H1 (cell line): ENCODE results near the gene XPNPEP1. TPM values are rescaled to one million over a fixed set of nuclear protein-coding genes. Genes with fewer than 3 reads are reported as not detected.

ENCODE experiments used
- CTCF ChIA-PET: fragments of 300-600 bp; sonication (Branson Sonifier 250); formaldehyde crosslinking; loops from one replicate; lab custom pipeline; 2021; ENCODE audit not compliant: partially characterized antibody; lab: Charles Lee
- POLR2A ChIA-PET: fragments of 300-600 bp; sonication (Branson Sonifier 250); formaldehyde crosslinking; loops from one replicate; lab custom pipeline; 2021; ENCODE audit warnings: inconsistent platforms; ENCODE audit not compliant: partially characterized antibody; lab: Charles Lee
- DNase-seq, 2 experiments: peaks; one replicate each; pipeline versions ENCODE4 v3.0.0 to v3.0.0-alpha.2; 2010 to 2022; ENCODE audit warnings: low spot score in 2 of 2, low read depth in 1 of 2, mixed read lengths in 1 of 2
- FAIRE-seq: peaks from 2 replicates; lab custom pipeline; 2011; peaks lifted over from hg19 to GRCh38; lab: Jason Lieb, UNC
- H2AFZ ChIP-seq: 2 replicates; pipeline ENCODE4 v1.8.1; 2012; ENCODE audit warnings: low read length, inconsistent platforms
- H2AK5ac ChIP-seq: 2 replicates; pipeline ENCODE4 v1.6.1; 2013; ENCODE audit warnings: low read depth, low read length
- H2BK120ac ChIP-seq: replicated peaks from 2 replicates; pipeline ENCODE3; 2013; ENCODE audit warnings: low read depth, low read length, inconsistent platforms
- H2BK12ac ChIP-seq: 2 replicates; pipeline ENCODE4 v1.6.1; 2013; ENCODE audit warnings: low read depth, low read length
- H2BK15ac ChIP-seq: 2 replicates; pipeline ENCODE4 v1.6.1; 2013; ENCODE audit warnings: low read length
- H2BK20ac ChIP-seq: 2 replicates; pipeline ENCODE4 v1.6.1; 2013; ENCODE audit warnings: low read length
- H2BK5ac ChIP-seq: 2 replicates; pipeline ENCODE4 v1.6.1; 2013; ENCODE audit warnings: low read depth, low read length
- H3K14ac ChIP-seq: 2 replicates; pipeline ENCODE4 v1.6.1; 2013; ENCODE audit warnings: inconsistent platforms; ENCODE audit not compliant: insufficient read length
- H3K18ac ChIP-seq: 2 replicates; pipeline ENCODE4 v1.6.1; 2013; ENCODE audit warnings: low read length; ENCODE audit errors: extremely low read depth
- H3K23ac ChIP-seq: 2 replicates; pipeline ENCODE4 v1.6.1; 2013; ENCODE audit warnings: inconsistent platforms; ENCODE audit not compliant: insufficient read length
- H3K23me2 ChIP-seq: 2 replicates; pipeline ENCODE4 v1.6.1; 2013; ENCODE audit warnings: low read depth, low read length
- H3K27ac ChIP-seq: 2 replicates; pipeline ENCODE4 v1.6.1; 2011; ENCODE audit warnings: low read depth, low read length, inconsistent platforms
- H3K27me3 ChIP-seq, 4 experiments: replicated peaks in 1 of 4; 1 replicate in 1 of 4; 2 replicates in 3 of 4; pipeline versions ENCODE4 v1.6.1 to v1.8.1; 2011 to 2013; ENCODE audit warnings: low read length in 3 of 4, mild to moderate bottlenecking in 3 of 4, inconsistent platforms in 2 of 4, mixed read lengths in 2 of 4, moderate library complexity in 1 of 4; ENCODE audit not compliant: control insufficient read depth in 3 of 4, insufficient read depth in 3 of 4; ENCODE audit errors: extremely low read depth in 1 of 4
- H3K36me3 ChIP-seq, 4 experiments: 2 replicates each; pipeline versions ENCODE4 v1.6.1 to v1.8.1; 2011 to 2013; ENCODE audit warnings: mild to moderate bottlenecking in 4 of 4, low read length in 3 of 4, moderate library complexity in 2 of 4, control low read depth in 1 of 4, inconsistent platforms in 1 of 4; ENCODE audit not compliant: insufficient read depth in 4 of 4, control insufficient read depth in 2 of 4
- H3K4ac ChIP-seq: replicated peaks from 2 replicates; pipeline ENCODE3; 2013; ENCODE audit warnings: low read length, low read depth, mixed read lengths, inconsistent platforms; ENCODE audit not compliant: insufficient read length
- H3K4me1 ChIP-seq, 4 experiments: replicated peaks in 1 of 4; 1 replicate in 1 of 4; 2 replicates in 3 of 4; pipeline versions ENCODE4 v1.6.1 to v1.8.1; 2011 to 2013; ENCODE audit warnings: low read length in 3 of 4, inconsistent platforms in 2 of 4, mixed read lengths in 1 of 4; ENCODE audit not compliant: insufficient read depth in 4 of 4, control insufficient read depth in 3 of 4
- H3K4me2 ChIP-seq, 2 experiments: 2 replicates each; pipeline versions ENCODE4 v1.6.1 to v1.8.1; 2011 to 2013; ENCODE audit warnings: low read depth in 2 of 2, low read length in 2 of 2, control low read depth in 1 of 2, inconsistent platforms in 1 of 2, mild to moderate bottlenecking in 1 of 2; ENCODE audit not compliant: insufficient read depth in 1 of 2
- H3K4me3 ChIP-seq, 4 experiments: fragments of 200-600, 300-600 bp in 1 of 4; sonication (generic), shearing (Covaris generic), sonication (Bioruptor Twin) in 1 of 4; 2 replicates each; pipeline versions ENCODE4 v1.5.1 to v1.8.1; 2011 to 2016; ENCODE audit warnings: low read length in 4 of 4, low read depth in 3 of 4, control low read depth in 2 of 4, inconsistent platforms in 2 of 4, mild to moderate bottlenecking in 2 of 4, mixed read lengths in 1 of 4, moderate library complexity in 1 of 4; ENCODE audit not compliant: insufficient read depth in 2 of 4; ENCODE audit errors: extremely low read depth in 1 of 4
- H3K56ac ChIP-seq: replicated peaks from 2 replicates; pipeline ENCODE3; 2013; ENCODE audit warnings: low read depth, mild to moderate bottlenecking, mixed read lengths, low read length, inconsistent platforms; ENCODE audit not compliant: insufficient read length
- H3K79me1 ChIP-seq: 2 replicates; pipeline ENCODE4 v1.6.1; 2013; ENCODE audit warnings: low read depth, low read length, control low read depth
- H3K79me2 ChIP-seq, 2 experiments: 2 replicates each; pipeline versions ENCODE4 v1.6.1 to v1.8.1; 2012 to 2013; ENCODE audit warnings: low read length in 2 of 2, mild to moderate bottlenecking in 2 of 2, inconsistent platforms in 1 of 2; ENCODE audit not compliant: insufficient read depth in 2 of 2, control insufficient read depth in 1 of 2
- H3K9ac ChIP-seq, 4 experiments: replicated peaks in 1 of 4; 1 replicate in 1 of 4; 2 replicates in 3 of 4; pipeline versions ENCODE4 v1.6.1 to v1.8.1; 2011 to 2013; ENCODE audit warnings: low read depth in 3 of 4, low read length in 3 of 4, control low read depth in 2 of 4, mild to moderate bottlenecking in 2 of 4, moderate library complexity in 2 of 4, inconsistent platforms in 1 of 4; ENCODE audit errors: extremely low read depth in 1 of 4
- H3K9me3 ChIP-seq, 2 experiments: 2 replicates each; pipeline versions ENCODE4 v1.6.1 to v1.8.1; 2012 to 2013; ENCODE audit warnings: mild to moderate bottlenecking in 2 of 2, moderate library complexity in 2 of 2, control low read depth in 1 of 2, inconsistent platforms in 1 of 2, low read depth in 1 of 2, low read length in 1 of 2, mixed read lengths in 1 of 2; ENCODE audit not compliant: insufficient read depth in 2 of 2
- H4K20me1 ChIP-seq, 2 experiments: replicated peaks in 1 of 2; 2 replicates each; pipeline versions ENCODE3 to v1.8.1; 2011 to 2013; ENCODE audit warnings: inconsistent platforms in 2 of 2, low read length in 2 of 2, mild to moderate bottlenecking in 1 of 2; ENCODE audit not compliant: insufficient read depth in 2 of 2, control insufficient read depth in 1 of 2
- H4K5ac ChIP-seq: 2 replicates; pipeline ENCODE4 v1.6.1; 2013; ENCODE audit warnings: low read length, low read depth, mixed read lengths, inconsistent platforms; ENCODE audit not compliant: insufficient read length
- H4K8ac ChIP-seq: 2 replicates; pipeline ENCODE4 v1.8.0; 2013; ENCODE audit warnings: mild to moderate bottlenecking, moderate library complexity, low read length, inconsistent platforms; ENCODE audit not compliant: insufficient read depth; ENCODE audit errors: extremely low read depth
- H4K91ac ChIP-seq: replicated peaks from 2 replicates; pipeline ENCODE3; 2013; ENCODE audit warnings: low read length, mixed read lengths, inconsistent platforms; ENCODE audit not compliant: insufficient read length
- ATF3 ChIP-seq: IDR thresholded peaks from 2 replicates; pipeline ENCODE4 v1.6.1; 2011; ENCODE audit warnings: low read depth, mild to moderate bottlenecking, low read length; ENCODE audit not compliant: insufficient read depth
- CTCF ChIP-seq, 3 experiments: IDR thresholded peaks; 1 replicate in 2 of 3; 2 replicates in 1 of 3; pipeline versions ENCODE4 v1.5.1 to v1.6.1; 2011; ENCODE audit warnings: low read length in 3 of 3, mild to moderate bottlenecking in 3 of 3, inconsistent platforms in 2 of 3, low read depth in 1 of 3, moderate library complexity in 1 of 3; ENCODE audit not compliant: insufficient read depth in 1 of 3; ENCODE audit errors: control extremely low read depth in 1 of 3
- RAD21 ChIP-seq, 2 experiments: IDR thresholded peaks in 1 of 2; conservative IDR thresholded peaks in 1 of 2; 2 replicates each; pipeline ENCODE4 v1.6.1; 2011; ENCODE audit warnings: low read depth in 2 of 2, low read length in 2 of 2, improper control_type of control experiment in 1 of 2, inconsistent platforms in 1 of 2, mild to moderate bottlenecking in 1 of 2, moderate library complexity in 1 of 2
- TAF1 ChIP-seq: IDR thresholded peaks from 2 replicates; pipeline ENCODE4 v1.6.1; 2011; ENCODE audit warnings: mild to moderate bottlenecking, low read depth, low read length
- TCF12 ChIP-seq: IDR thresholded peaks from 2 replicates; pipeline ENCODE4 v1.6.1; 2011; ENCODE audit warnings: low read depth, mild to moderate bottlenecking, low read length
- YY1 ChIP-seq: IDR thresholded peaks from 2 replicates; pipeline ENCODE4 v1.6.1; 2011; ENCODE audit warnings: low read depth, mild to moderate bottlenecking, low read length
- WGBS, 2 experiments: shearing (Covaris generic) in 1 of 2; methylation state at CpG; one replicate each; pipeline versions ENCODE4 v1.1.6 to v1.1.7; 2013 to 2015; ENCODE audit warnings: low lambda C conversion rate in 2 of 2, mixed read lengths in 2 of 2, inconsistent platforms in 1 of 2, low coverage in 1 of 2, missing lambda C conversion rate in 1 of 2; ENCODE audit not compliant: insufficient replicate concordance in 2 of 2, insufficient coverage in 1 of 2, insufficient read length in 1 of 2; ENCODE audit errors: extremely low coverage in 1 of 2, missing lambda C conversion rate in 1 of 2; 5-methylcytosine and 5-hydroxymethylcytosine counted together
- polyA plus RNA-seq, 7 experiments: library from polyadenylated mRNA; depleted of rRNA in 3 of 7; stranded (reverse) in 5 of 7; unstranded in 2 of 7; fragments of >200 nt in 5 of 7; fragments of 200-250 nt in 2 of 7; gene quantifications; 1 replicate in 5 of 7; 2 replicates in 1 of 7; 4 replicates in 1 of 7; pipeline versions ENCODE4 v1.2.1 to v1.2.3, GENCODE V29; 2011 to 2013; ENCODE audit warnings: missing spikeins in 2 of 7, mixed read lengths in 2 of 7
- total RNA-seq: library from RNA; stranded (reverse); fragmentation: NEBNext Ultra II Directional; extraction: Animal tissue kit (Norgen Biotek cat#: 25700); gene quantifications from 2 replicates; pipeline ENCODE4 v1.2.1, GENCODE V29; 2021

The XPNPEP1 gene
- total and polyA plus RNA-seq, 2 of the 8 experiments (the other 6 are each of a cell fraction or from before 2014, with no cell fraction given) = 61.1 to 201 TPM

GRCh38 chr10:109956454-109957091 is 33.3 kb upstream of the XPNPEP1 start:
- FAIRE-seq = peak; percentile 92
- Histone ChIP-seq H2BK20ac (0 out of 2 replicates have a peak overlapping the region, but pooled peaks have one; percentile 3), H2BK5ac (no peak overlapping the region), H3K23me2 (no peaks in the 10 kb centered on the region; the same call in 1 of the 2 replicates), H2BK120ac (no peak overlapping the region), H3K36me3 (no peaks in the 10 kb centered on the region), H2AFZ (peak overlapping the region; percentile 52; the same call in 1 of the 2 replicates), H3K18ac (no peak overlapping the region), H3K27me3 (no peaks in the 10 kb centered on the region), H3K79me2 (no peaks in the 10 kb centered on the region), H3K9me3 (no peaks in the 10 kb centered on the region), H4K20me1 (no peaks in the 10 kb centered on the region), H3K9ac (no peak overlapping the region), H3K56ac (no peak overlapping the region), H3K27ac (no peak overlapping the region), H2BK12ac (no peak overlapping the region), H3K23ac (no peak overlapping the region), H3K4ac (no peak overlapping the region), H4K8ac (no peak overlapping the region), H3K14ac (no peak overlapping the region), H2BK15ac (no peak overlapping the region), H4K5ac (no peak overlapping the region), H4K91ac (no peak overlapping the region), H3K4me3 (no peak overlapping the region), H2AK5ac (no peak overlapping the region), H3K79me1 (no peaks in the 10 kb centered on the region), H3K4me2 (no peak overlapping the region), H3K4me1 (peaks cover 0 to 4% (median 2%) of the 10 kb centered on the region in 4 experiments; a peak in 6 of 7 replicates)
- no peak for DNase-seq
- CTCF ChIA-PET = interaction anchor here (0.6 to 5.5 kb wide), 34 partner anchors 8 to 344 kb away, joined by 3 to 37 read pairs (median 4); partner anchors contain the start of gene ADD3
- TF ChIP-seq YY1 (peak; percentile 92), ATF3 (0 out of 2 replicates have a peak, but pooled peaks have one; percentile 3), RAD21 (IDR thresholded peaks at IDR 0.05 in 1 of 2, conservative IDR thresholded peaks at IDR 0.05 in 1 of 2; ENCODE audit: low read depth in 2 of 2, low read length in 2 of 2) (peak; percentile 54 to 73), TAF1 (no peak), CTCF (IDR thresholded peaks at IDR 0.05; ENCODE audit: control extremely low read depth in 1 of 3, insufficient read depth in 1 of 3, low read depth in 1 of 3, low read length in 3 of 3) (peak; percentile 69 to 88 (median 74)), TCF12 (no peak)
- POLR2A ChIA-PET = interaction anchor here (1.3 to 1.5 kb wide), 2 partner anchors 23 to 51 kb away, joined by 3 to 4 read pairs; partner anchors contain the start of gene ADD3
- 91% methylated on average over 2 of the region's 2 CpGs; no CpG with 5 or more reads in 1 of the 2 experiments for WGBS, 2 experiments
